Brain microvascular endothelial cell (primary cell): Measurements from ENCODE around the gene LMO4.

Experiments
- DNase-seq: peaks from one replicate; pipeline ENCODE4 v3.0.0-alpha.2; 2020
- H3K27ac ChIP-seq: fragments of 250-450 bp; sonication (Bioruptor Pico); 2 replicates; pipeline ENCODE4 v1.5.1; 2020; ENCODE audit warnings: mild to moderate bottlenecking, moderate library complexity
- H3K27me3 ChIP-seq: fragments of 250-450 bp; sonication (Bioruptor Pico); replicated peaks from 2 replicates; pipeline ENCODE4 v1.5.1; 2020; ENCODE audit warnings: mild to moderate bottlenecking
- H3K36me3 ChIP-seq: fragments of 250-450 bp; sonication (Bioruptor Pico); replicated peaks from 2 replicates; pipeline ENCODE4 v1.5.1; 2020; ENCODE audit warnings: mild to moderate bottlenecking
- H3K4me3 ChIP-seq: 2 replicates; pipeline ENCODE4 v1.5.1; 2011; ENCODE audit warnings: low read depth, mild to moderate bottlenecking, control low read depth, low read length, moderate library complexity
- CTCF ChIP-seq: IDR thresholded peaks from 2 replicates; pipeline ENCODE4 v1.5.1; 2011; ENCODE audit warnings: low read depth, mild to moderate bottlenecking, moderate library complexity, low read length, control low read depth, inconsistent platforms; ENCODE audit errors: missing control alignments
- in situ Hi-C: cut with HindIII; loops from 2 replicates; pipeline ENCODE4 v1.10.0; 2017; ENCODE audit warnings: low sequenced_read_pairs, low pct_ligation_motif_present

Gene LMO4

GRCh38 chr1:87362834-87363426 lies 34.2 kb downstream of the LMO4 start:
- no peak for TF ChIP-seq CTCF
- no peak overlapping the region for H3K27ac ChIP-seq
- in situ Hi-C loops = no loop called here
- H3K27me3 ChIP-seq = no peaks in the 10 kb centered on the region
- no peak for DNase-seq
- no peak overlapping the region for H3K4me3 ChIP-seq
- no peaks in the 10 kb centered on the region for H3K36me3 ChIP-seq

GRCh38 chr1:87367549-87367948 lies 38.9 kb downstream of the LMO4 start:
- no peaks in the 10 kb centered on the region for H3K36me3 ChIP-seq
- no peak for TF ChIP-seq CTCF
- in situ Hi-C loops = no loop called here

GRCh38 chr1:87368907-87369306 lies 40.2 kb downstream of the LMO4 start:
- in situ Hi-C loops = no loop called here
- TF ChIP-seq CTCF = no peak
- DNase-seq = no peak

More at GRCh38 chr1:87367549-87367948, 38.9 kb downstream of the LMO4 start:
- Histone ChIP-seq H3K27ac (no peak overlapping the region), H3K27me3 (no peaks in the 10 kb centered on the region), H3K4me3 (no peak overlapping the region)
- no peak for DNase-seq

GRCh38 chr1:87369736-87370478 lies 41.2 kb downstream of the LMO4 start:
- Histone ChIP-seq H3K36me3 (no peaks in the 10 kb centered on the region), H3K4me3 (no peak overlapping the region), H3K27ac (no peak overlapping the region), H3K27me3 (no peaks in the 10 kb centered on the region)
- DNase-seq = no peak
- TF ChIP-seq CTCF = no peak
- in situ Hi-C loops = no loop called here

More at GRCh38 chr1:87368907-87369306, 40.2 kb downstream of the LMO4 start:
- Histone ChIP-seq H3K36me3 (no peaks in the 10 kb centered on the region), H3K27me3 (no peaks in the 10 kb centered on the region), H3K4me3 (no peak overlapping the region), H3K27ac (no peak overlapping the region)

- no peak for DNase-seq
- TF ChIP-seq CTCF = no peak
- Histone ChIP-seq H3K36me3 (no peaks in the 10 kb centered on the region), H3K27me3 (no peaks in the 10 kb centered on the region), H3K27ac (no peak overlapping the region), H3K4me3 (no peak overlapping the region)
- in situ Hi-C loops = no loop called here
Observed at GRCh38 chr1:87370544-87370943, 41.9 kb downstream of the LMO4 start.
